Loucy (cell line): ENCODE results near the gene CETP.

Experiments
- H2AFZ ChIP-seq: fragments of 200-600 bp; sonication (generic); 2 replicates; pipeline ENCODE4 v1.6.0; 2016; ENCODE audit warnings: antibody characterized with exemption, mild to moderate bottlenecking, low read length, moderate library complexity
- H3F3A ChIP-seq: fragments of 200-600 bp; 2 replicates; pipeline ENCODE4 v1.6.0; 2016; ENCODE audit warnings: antibody characterized with exemption, low read depth, mild to moderate bottlenecking
- H3K27me3 ChIP-seq: fragments of 200-600 bp; sonication (generic); 2 replicates; pipeline ENCODE4 v1.6.1; 2014; ENCODE audit warnings: low read length, mild to moderate bottlenecking; ENCODE audit not compliant: insufficient read depth, poor library complexity, severe bottlenecking
- H3K36me3 ChIP-seq: fragments of 200-600 bp; sonication (generic); 2 replicates; pipeline ENCODE4 v1.6.1; 2016; ENCODE audit warnings: low read length; ENCODE audit not compliant: insufficient read depth
- H3K4me1 ChIP-seq: fragments of 200-600 bp; sonication (generic); 2 replicates; pipeline ENCODE4 v1.5.1; 2014; ENCODE audit warnings: low read length, mild to moderate bottlenecking; ENCODE audit not compliant: insufficient read depth, poor library complexity, severe bottlenecking
- H3K4me2 ChIP-seq: fragments of 200-600 bp; sonication (generic); 2 replicates; pipeline ENCODE4 v1.6.0; 2014; ENCODE audit warnings: antibody characterized with exemption, low read length, low read depth, mild to moderate bottlenecking; ENCODE audit not compliant: poor library complexity, severe bottlenecking
- H3K4me3 ChIP-seq: fragments of 200-600 bp; sonication (generic); 2 replicates; pipeline ENCODE4 v1.5.1; 2014; ENCODE audit warnings: low read length, mild to moderate bottlenecking, mixed read lengths; ENCODE audit not compliant: poor library complexity, severe bottlenecking
- H3K79me2 ChIP-seq: fragments of 200-600 bp; sonication (generic); 2 replicates; pipeline ENCODE4 v1.6.1; 2014; ENCODE audit warnings: low read length; ENCODE audit not compliant: insufficient read depth
- H3K9ac ChIP-seq: fragments of 200-600 bp; sonication (generic); 2 replicates; pipeline ENCODE4 v1.6.0; 2014; ENCODE audit warnings: mild to moderate bottlenecking, low read depth, low read length, moderate library complexity; ENCODE audit not compliant: poor library complexity, severe bottlenecking
- H3K9me2 ChIP-seq: fragments of 200-600 bp; sonication (generic); replicated peaks from 2 replicates; pipeline ENCODE4 v1.6.1; 2016; ENCODE audit warnings: low read depth, low read length, mixed read lengths
- H3K9me3 ChIP-seq: fragments of 200-600 bp; sonication (generic); 2 replicates; pipeline ENCODE4 v1.6.1; 2014; ENCODE audit warnings: mild to moderate bottlenecking, antibody characterized with exemption, low read length, low read depth; ENCODE audit not compliant: insufficient read depth
- H4K20me1 ChIP-seq: fragments of 200-600 bp; sonication (generic); 2 replicates; pipeline ENCODE4 v1.6.0; 2014; ENCODE audit warnings: antibody characterized with exemption, low read length, mild to moderate bottlenecking; ENCODE audit not compliant: insufficient read depth, poor library complexity, severe bottlenecking
- CTCF ChIP-seq: fragments of 200-600 bp; sonication (generic); conservative IDR thresholded peaks from 2 replicates; pipeline ENCODE4 v1.5.1; 2014; ENCODE audit warnings: mild to moderate bottlenecking, antibody characterized with exemption, low read length
- EZH2phosphoT487 ChIP-seq: fragments of 200-600 bp; IDR thresholded peaks from 2 replicates; pipeline ENCODE4 v1.6.1; 2018; ENCODE audit warnings: antibody characterized with exemption, mild to moderate bottlenecking, moderate library complexity, borderline replicate concordance

Gene CETP

GRCh38 chr16:56915336-56916119, 46.2 kb upstream of the CETP start:
- Histone ChIP-seq H3K4me2 (no peak overlapping the region), H3K9me3 (no peaks in the 10 kb centered on the region), H3K79me2 (no peaks in the 10 kb centered on the region), H3K27me3 (no peaks in the 10 kb centered on the region), H3K4me1 (no peaks in the 10 kb centered on the region), H2AFZ (no peak overlapping the region), H3K36me3 (no peaks in the 10 kb centered on the region), H3K4me3 (no peak overlapping the region), H3F3A (no peaks in the 10 kb centered on the region), H3K9me2 (no peaks in the 10 kb centered on the region), H3K9ac (no peak overlapping the region), H4K20me1 (no peaks in the 10 kb centered on the region)
- TF ChIP-seq EZH2phosphoT487 (no peak), CTCF (no peak)

GRCh38 chr16:56916571-56917403, 45.0 kb upstream of the CETP start:
- H4K20me1 ChIP-seq: no peaks in the 10 kb centered on the region
- H3K27me3 ChIP-seq: no peaks in the 10 kb centered on the region
- H2AFZ ChIP-seq: no peak overlapping the region
- no peak overlapping the region for H3K4me2 ChIP-seq
- H3K79me2 ChIP-seq: no peaks in the 10 kb centered on the region
- no peak overlapping the region for H3K4me3 ChIP-seq
- no peak for TF ChIP-seq EZH2phosphoT487
- no peak for TF ChIP-seq CTCF
- no peaks in the 10 kb centered on the region for H3K9me3 ChIP-seq
- H3K36me3 ChIP-seq: no peaks in the 10 kb centered on the region
- H3K9me2 ChIP-seq: no peaks in the 10 kb centered on the region
- H3K9ac ChIP-seq: no peak overlapping the region
- H3K4me1 ChIP-seq: no peaks in the 10 kb centered on the region
- H3F3A ChIP-seq: no peaks in the 10 kb centered on the region

DNA sequence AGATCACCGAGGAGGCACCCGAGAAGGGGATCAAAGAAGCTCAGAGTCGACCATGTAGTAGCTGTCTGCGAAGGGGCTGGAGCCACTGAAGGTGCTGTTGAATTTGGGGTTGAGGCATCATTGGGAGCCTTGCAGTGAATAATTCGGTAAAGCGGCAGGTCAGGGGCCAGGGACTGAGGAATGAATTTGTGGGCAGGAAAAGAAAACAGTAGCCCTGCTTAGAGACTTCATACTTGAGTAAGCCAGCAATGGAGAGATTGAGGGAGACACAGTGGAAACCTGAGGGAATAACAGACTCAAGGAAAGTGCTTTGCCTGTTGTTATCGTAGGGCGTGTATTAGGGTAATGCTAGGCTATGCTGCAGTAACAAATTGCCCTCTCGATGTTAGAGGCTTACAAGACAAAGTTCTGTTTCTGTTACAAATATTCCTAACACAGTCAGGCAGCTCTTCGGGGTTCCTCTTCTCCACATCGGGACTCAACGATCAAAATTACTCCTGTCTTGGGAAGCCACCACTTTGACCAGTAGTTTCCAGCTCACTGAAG, 43.2 kb upstream of the CETP start:
- no peak for TF ChIP-seq CTCF
- TF ChIP-seq EZH2phosphoT487: no peak
- Histone ChIP-seq H3K4me3 (no peak overlapping the region), H3K79me2 (no peaks in the 10 kb centered on the region), H3K4me2 (no peak overlapping the region), H3K36me3 (no peaks in the 10 kb centered on the region), H3K9me2 (no peaks in the 10 kb centered on the region), H3K9ac (no peak overlapping the region), H3K27me3 (no peaks in the 10 kb centered on the region), H4K20me1 (no peaks in the 10 kb centered on the region), H3K9me3 (no peaks in the 10 kb centered on the region), H3K4me1 (no peaks in the 10 kb centered on the region), H3F3A (no peaks in the 10 kb centered on the region), H2AFZ (no peak overlapping the region)
